GM21447 (cell line): Measurements from ENCODE around the gene TPD52L2.
"Not testable (repeated sequence)": the region's sequence is repeated elsewhere in the genome, so short reads cannot be mapped to it uniquely, and the experiment has no call there.

Experiments used
- ATAC-seq: cut with Tn5 transposase; IDR thresholded peaks from one replicate; pipeline ENCODE4 v1.9.1; 2021; ENCODE audit not compliant: unreplicated experiment

TPD52L2 gene

GRCh38 chr20:63878899-63879663 is 14.0 kb downstream of the TPD52L2 start:
- no peak for ATAC-seq

- ATAC-seq: not testable (repeated sequence)
Measured at GRCh38 chr20:63880901-63881300, 15.8 kb downstream of the TPD52L2 start.

GRCh38 chr20:63881451-63882226 is 16.6 kb downstream of the TPD52L2 start:
- ATAC-seq: no peak

GRCh38 chr20:63882257-63883200 is 17.5 kb downstream of the TPD52L2 start:
- no peak for ATAC-seq

GRCh38 chr20:63883201-63883593 is 18.1 kb downstream of the TPD52L2 start:
- ATAC-seq: no peak

- no peak for ATAC-seq
Measured at GRCh38 chr20:63884506-63885263, 19.6 kb downstream of the TPD52L2 start.

GRCh38 chr20:63885264-63886053 is 20.4 kb downstream of the TPD52L2 start:
- ATAC-seq: no peak

- ATAC-seq: no peak
Measured at GRCh38 chr20:63886054-63886419, 21.0 kb downstream of the TPD52L2 start.

GRCh38 chr20:63886921-63887320 is 21.9 kb downstream of the TPD52L2 start:
- ATAC-seq: no peak

- no peak for ATAC-seq
Measured at GRCh38 chr20:63889241-63890200, 24.5 kb downstream of the TPD52L2 start.

GRCh38 chr20:63890201-63890576 is 25.1 kb downstream of the TPD52L2 start:
- no peak for ATAC-seq

GRCh38 chr20:63890616-63891015 is 25.5 kb downstream of the TPD52L2 start:
- ATAC-seq: no peak

- ATAC-seq: no peak
Measured at GRCh38 chr20:63891061-63892002, 26.3 kb downstream of the TPD52L2 start.

GRCh38 chr20:63892402-63892801 is 27.3 kb downstream of the TPD52L2 start:
- ATAC-seq: no peak

- ATAC-seq: no peak
Measured at GRCh38 chr20:63893999-63894357, 28.9 kb downstream of the TPD52L2 start.

- ATAC-seq: peak; percentile 61
Measured at GRCh38 chr20:63894358-63895201, 29.5 kb downstream of the TPD52L2 start, which contains the start of gene DNAJC5. DNAJC5 (plus strand) TSS chr20:63895126; CDS start chr20:63928346, 33,220 bp downstream.
